Ascending aorta (tissue), 2 donors: Measurements from ENCODE around the gene ADGRL3. TPM values are rescaled to one million over a fixed set of nuclear protein-coding genes. Genes with fewer than 3 reads are reported as not detected.

ENCODE experiments used
- DNase-seq, 2 donors: peaks; one replicate each; pipeline ENCODE4 v3.0.0-alpha.2; 2019; ENCODE audit warnings: low spot score in 2 of 2
- H3K27ac ChIP-seq, 2 donors: fragments of 200-600 bp; sonication (generic); one replicate each; pipeline ENCODE4 v1.5.1; 2016 to 2017; ENCODE audit warnings: mild to moderate bottlenecking in 1 of 2
- H3K27me3 ChIP-seq: fragments of 200-600 bp; sonication (generic); one replicate; pipeline ENCODE4 v1.5.1; 2017
- H3K36me3 ChIP-seq, 2 donors: fragments of 200-600 bp; sonication (generic); one replicate each; pipeline ENCODE4 v1.5.1; 2016
- H3K4me1 ChIP-seq, 2 donors: fragments of 200-600 bp; sonication (generic); one replicate each; pipeline ENCODE4 v1.5.1; 2016 to 2017; ENCODE audit warnings: mild to moderate bottlenecking in 1 of 2
- H3K4me3 ChIP-seq, 2 donors: fragments of 200-600 bp; sonication (generic); one replicate each; pipeline ENCODE4 v1.5.1; 2016 to 2017; ENCODE audit warnings: mild to moderate bottlenecking in 1 of 2
- H3K9me3 ChIP-seq, 2 donors: fragments of 200-600 bp; sonication (generic); one replicate each; pipeline ENCODE4 v1.5.1; 2016
- CTCF ChIP-seq, 3 experiments: fragments of 200-600 bp in 2 of 3; fragments of 450-650 bp in 1 of 3; sonication (generic) in 2 of 3; IDR thresholded peaks; one replicate each; pipeline ENCODE4 v1.5.1; 2016 to 2019; ENCODE audit warnings: antibody characterized with exemption in 3 of 3, mild to moderate bottlenecking in 1 of 3, moderate library complexity in 1 of 3
- intact Hi-C: fragments of 100-400 bp; cut with DNase I; formaldehyde crosslinking; loops from one replicate; pipeline ENCODE4 v1.15.1; 2023
- total RNA-seq: library from RNA; depleted of rRNA; stranded (reverse); fragments of >200 nt; gene quantifications from one replicate; pipeline ENCODE4 v1.1.0, GENCODE V29; 2016

Gene ADGRL3
- total RNA-seq, 1 donor from 2014 or later = 22.2 TPM

GRCh38 chr4:61571761-61572559, 371.8 kb downstream of the ADGRL3 start:
- Histone ChIP-seq H3K4me1 (no peaks in the 10 kb centered on the region), H3K9me3 (no peaks in the 10 kb centered on the region), H3K4me3 (no peak overlapping the region), H3K27me3 (no peaks in the 10 kb centered on the region), H3K36me3 (no peaks in the 10 kb centered on the region), H3K27ac (no peak overlapping the region)
- intact Hi-C loops = no loop called here
- TF ChIP-seq CTCF (IDR thresholded peaks at IDR 0.05) = no peak
- no peak for DNase-seq

- H3K27me3 ChIP-seq = no peaks in the 10 kb centered on the region
- no peak for TF ChIP-seq CTCF (IDR thresholded peaks at IDR 0.05)
- no peak overlapping the region for H3K4me3 ChIP-seq
- no peaks in the 10 kb centered on the region for H3K9me3 ChIP-seq
- no peaks in the 10 kb centered on the region for H3K36me3 ChIP-seq
- H3K4me1 ChIP-seq = peaks cover 0 to 7% of the 10 kb centered on the region in 2 donors
- H3K27ac ChIP-seq = no peak overlapping the region
- no peak for DNase-seq
- intact Hi-C loops = no loop called here
Measured at GRCh38 chr4:61575796-61576195, 375.7 kb downstream of the ADGRL3 start.

- H3K4me1 ChIP-seq = peaks cover 0 to 7% of the 10 kb centered on the region in 2 donors
- no peak overlapping the region for H3K4me3 ChIP-seq
- intact Hi-C loops = no loop called here
- no peak overlapping the region for H3K27ac ChIP-seq
- DNase-seq = no peak
- no peaks in the 10 kb centered on the region for H3K9me3 ChIP-seq
- TF ChIP-seq CTCF (IDR thresholded peaks at IDR 0.05) = no peak
- no peaks in the 10 kb centered on the region for H3K27me3 ChIP-seq
- H3K36me3 ChIP-seq = no peaks in the 10 kb centered on the region
Measured at GRCh38 chr4:61579786-61580185, 379.7 kb downstream of the ADGRL3 start.

- intact Hi-C loops = no loop called here
Measured at GRCh38 chr4:61580721-61581377, 380.7 kb downstream of the ADGRL3 start.

GRCh38 chr4:61583696-61584095, 383.6 kb downstream of the ADGRL3 start:
- H3K4me1 ChIP-seq = peaks cover 0 to 7% of the 10 kb centered on the region in 2 donors
- no peak overlapping the region for H3K4me3 ChIP-seq
- TF ChIP-seq CTCF (IDR thresholded peaks at IDR 0.05) = no peak
- no peak for DNase-seq
- H3K27me3 ChIP-seq = no peaks in the 10 kb centered on the region
- intact Hi-C loops = no loop called here
- H3K27ac ChIP-seq = no peak overlapping the region
- no peaks in the 10 kb centered on the region for H3K36me3 ChIP-seq
- H3K9me3 ChIP-seq = no peaks in the 10 kb centered on the region

More at GRCh38 chr4:61580721-61581377, 380.7 kb downstream of the ADGRL3 start:
- Histone ChIP-seq H3K27me3 (no peaks in the 10 kb centered on the region), H3K9me3 (no peaks in the 10 kb centered on the region), H3K4me3 (no peak overlapping the region), H3K36me3 (no peaks in the 10 kb centered on the region), H3K4me1 (peaks cover 0 to 7% of the 10 kb centered on the region in 2 donors), H3K27ac (no peak overlapping the region)
- no peak for TF ChIP-seq CTCF (IDR thresholded peaks at IDR 0.05)
- DNase-seq = no peak
